IMR-90 (cell line): Measurements from ENCODE around the gene PTX3. TPM values are rescaled to one million over a fixed set of nuclear protein-coding genes. Genes with fewer than 3 reads are reported as not detected.

Experiments used
- ATAC-seq: fragments of 200-7000 bp; cut with Tn5 transposase; 2 replicates; pipeline ENCODE4 v1.9.1; 2020; ENCODE audit warnings: low read depth, mild to moderate bottlenecking, moderate library complexity
- BruUV-seq: library from RNA; stranded (reverse); fragments of 400-500 nt; replicated peaks from 2 replicates; lab custom pipeline; 2021; lab: Mats Ljungman, UMichigan
- CTCF ChIA-PET: fragments of 300-600 bp; formaldehyde crosslinking; extraction: SDS; loops from one replicate; lab custom pipeline; 2021; ENCODE audit warnings: antibody characterized with exemption; lab: Yijun Ruan, JAX
- POLR2A ChIA-PET: fragments of 300-600 bp; sonication (Branson Sonifier 250); formaldehyde crosslinking; loops from one replicate; lab custom pipeline; 2022; ENCODE audit warnings: antibody characterized with exemption; ENCODE audit not compliant: unreplicated experiment; lab: Charles Lee
- DNase-seq: peaks from one replicate; pipeline ENCODE4 v3.0.0; 2013
- H2AFZ ChIP-seq: replicated peaks from 2 replicates; pipeline ENCODE3; 2013; ENCODE audit warnings: low read length, mild to moderate bottlenecking; ENCODE audit not compliant: poor library complexity
- H2AK5ac ChIP-seq: 2 replicates; pipeline ENCODE4 v1.6.1; 2013; ENCODE audit warnings: low read depth, low read length, inconsistent platforms
- H2AK9ac ChIP-seq: replicated peaks from 2 replicates; pipeline ENCODE3; 2013; ENCODE audit warnings: mild to moderate bottlenecking, low read depth, low read length, moderate library complexity; ENCODE audit not compliant: poor library complexity
- H2BK120ac ChIP-seq: 2 replicates; pipeline ENCODE4 v1.6.1; 2013; ENCODE audit warnings: low read depth, low read length, inconsistent platforms
- H2BK15ac ChIP-seq: 3 replicates; pipeline ENCODE4 v1.6.1; 2013; ENCODE audit warnings: low read depth, low read length, inconsistent platforms
- H2BK20ac ChIP-seq: 2 replicates; pipeline ENCODE4 v1.6.1; 2013; ENCODE audit warnings: low read depth, mild to moderate bottlenecking, inconsistent platforms, low read length, moderate library complexity
- H2BK5ac ChIP-seq: 2 replicates; pipeline ENCODE4 v1.6.1; 2013; ENCODE audit warnings: mild to moderate bottlenecking, low read depth, low read length, inconsistent platforms; ENCODE audit not compliant: poor library complexity, severe bottlenecking
- H3K14ac ChIP-seq: replicated peaks from 2 replicates; pipeline ENCODE4 v1.6.1; 2013; ENCODE audit warnings: low read depth, low read length, inconsistent platforms
- H3K18ac ChIP-seq: 2 replicates; pipeline ENCODE4 v1.6.1; 2013; ENCODE audit warnings: low read depth, low read length, control low read depth
- H3K23ac ChIP-seq: 2 replicates; pipeline ENCODE4 v1.6.1; 2013; ENCODE audit warnings: low read depth, low read length, inconsistent platforms
- H3K27ac ChIP-seq: 2 replicates; pipeline ENCODE4 v1.5.1; 2013; ENCODE audit warnings: mild to moderate bottlenecking, control low read depth, low read length; ENCODE audit not compliant: insufficient read depth
- H3K27me3 ChIP-seq: 2 replicates; pipeline ENCODE4 v1.6.1; 2013; ENCODE audit warnings: low read length; ENCODE audit not compliant: control insufficient read depth, insufficient read depth
- H3K36me3 ChIP-seq: 2 replicates; pipeline ENCODE4 v1.6.1; 2013; ENCODE audit warnings: low read length, mixed read lengths; ENCODE audit not compliant: control insufficient read depth, insufficient read depth
- H3K4ac ChIP-seq: 2 replicates; pipeline ENCODE4 v1.6.1; 2013; ENCODE audit warnings: low read depth, low read length, inconsistent platforms
- H3K4me1 ChIP-seq: 2 replicates; pipeline ENCODE4 v1.6.1; 2013; ENCODE audit warnings: low read length, mixed read lengths; ENCODE audit not compliant: control insufficient read depth, insufficient read depth
- H3K4me2 ChIP-seq: 2 replicates; pipeline ENCODE4 v1.6.1; 2013; ENCODE audit warnings: low read depth, mild to moderate bottlenecking, control low read depth, low read length, moderate library complexity
- H3K4me3 ChIP-seq: 2 replicates; pipeline ENCODE4 v1.5.1; 2013; ENCODE audit warnings: low read depth, mild to moderate bottlenecking, control low read depth, low read length, moderate library complexity; ENCODE audit not compliant: insufficient read depth
- H3K56ac ChIP-seq: 2 replicates; pipeline ENCODE4 v1.6.1; 2013; ENCODE audit warnings: low read length, inconsistent platforms; ENCODE audit not compliant: insufficient read depth; ENCODE audit errors: extremely low read depth
- H3K79me1 ChIP-seq, 2 experiments: 2 replicates each; pipeline ENCODE4 v1.6.1; 2013; ENCODE audit warnings: low read length in 2 of 2, inconsistent platforms in 1 of 2, low read depth in 1 of 2
- H3K9ac ChIP-seq: 2 replicates; pipeline ENCODE4 v1.6.1; 2013; ENCODE audit warnings: low read depth, low read length, control low read depth
- H3K9me1 ChIP-seq: 2 replicates; pipeline ENCODE4 v1.6.1; 2013; ENCODE audit warnings: low read length, inconsistent platforms; ENCODE audit not compliant: insufficient read depth
- H3K9me3 ChIP-seq: 2 replicates; pipeline ENCODE4 v1.6.1; 2013; ENCODE audit warnings: low read length; ENCODE audit not compliant: control insufficient read depth, insufficient read depth
- H4K20me1 ChIP-seq: 2 replicates; pipeline ENCODE4 v1.6.1; 2013; ENCODE audit warnings: low read length, inconsistent platforms; ENCODE audit not compliant: insufficient read depth
- H4K5ac ChIP-seq: 2 replicates; pipeline ENCODE4 v1.6.1; 2013; ENCODE audit warnings: mild to moderate bottlenecking, low read depth, low read length, control low read depth
- H4K8ac ChIP-seq, 2 experiments: 2 replicates each; pipeline ENCODE4 v1.6.1; 2013; ENCODE audit warnings: low read depth in 2 of 2, low read length in 2 of 2, control low read depth in 1 of 2, inconsistent platforms in 1 of 2
- H4K91ac ChIP-seq: 2 replicates; pipeline ENCODE4 v1.6.1; 2013; ENCODE audit warnings: low read depth, low read length, inconsistent platforms; ENCODE audit not compliant: insufficient read depth
- BHLHE40 ChIP-seq: fragments of 150-350 bp; IDR thresholded peaks from 2 replicates; pipeline ENCODE4 v1.6.1; 2016; ENCODE audit warnings: mild to moderate bottlenecking, low read depth, low read length
- CEBPB ChIP-seq: IDR thresholded peaks from 2 replicates; pipeline ENCODE4 v1.6.1; 2012; ENCODE audit warnings: low read depth, low read length, improper control_type of control experiment
- FOS ChIP-seq: fragments of 150-350 bp; IDR thresholded peaks from 2 replicates; pipeline ENCODE4 v1.6.1; 2016; ENCODE audit warnings: low read depth, low read length
- MAFK ChIP-seq: IDR thresholded peaks from 2 replicates; pipeline ENCODE4 v1.6.1; 2012; ENCODE audit warnings: low read depth, low read length, improper control_type of control experiment
- MAZ ChIP-seq: IDR thresholded peaks from 2 replicates; pipeline ENCODE4 v1.6.1; 2012; ENCODE audit warnings: low read depth, mild to moderate bottlenecking, low read length, improper control_type of control experiment, moderate library complexity, borderline replicate concordance
- MXI1 ChIP-seq: IDR thresholded peaks from 2 replicates; pipeline ENCODE4 v1.6.1; 2012; ENCODE audit warnings: low read depth, mild to moderate bottlenecking, low read length, moderate library complexity, borderline replicate concordance
- NFE2L2 ChIP-seq: fragments of 150-350 bp; IDR thresholded peaks from 2 replicates; pipeline ENCODE4 v1.6.1; 2016; ENCODE audit warnings: low read depth, mild to moderate bottlenecking, low read length
- RAD21 ChIP-seq: IDR thresholded peaks from 2 replicates; pipeline ENCODE4 v1.6.1; 2012; ENCODE audit warnings: low read length, improper control_type of control experiment
- RFX5 ChIP-seq: IDR thresholded peaks from 2 replicates; pipeline ENCODE4 v1.8.0; 2012; ENCODE audit warnings: low read depth, mild to moderate bottlenecking, low read length, moderate library complexity
- SMC3 ChIP-seq: fragments of 150-350 bp; IDR thresholded peaks from 2 replicates; pipeline ENCODE4 v1.6.1; 2016; ENCODE audit warnings: low read depth, mild to moderate bottlenecking, antibody characterized with exemption, low read length, moderate library complexity
- WGBS, 2 experiments: methylation state at CpG; one replicate each; pipeline versions ENCODE4 v1.1.5 to v1.1.7; 2013; ENCODE audit warnings: missing lambda C conversion rate in 2 of 2; ENCODE audit not compliant: insufficient read length in 1 of 2; ENCODE audit errors: extremely low coverage in 2 of 2; 5-methylcytosine and 5-hydroxymethylcytosine counted together
- dilution Hi-C: fragments of 300-500 bp; cut with HindIII; formaldehyde crosslinking; loops from one replicate; pipeline ENCODE4 v1.14.3; 2018; ENCODE audit warnings: low sequenced_read_pairs; ENCODE audit not compliant: unreplicated experiment
- in situ Hi-C: fragments of 300-500 bp; cut with MboI; formaldehyde crosslinking; loops from 3 replicates; pipeline ENCODE4 v1.14.3; 2019; ENCODE audit warnings: low sequenced_read_pairs, inconsistent platforms, mixed read lengths
- intact Hi-C: fragments of 100-400 bp; cut with micrococcal nuclease; formaldehyde crosslinking; loops from 2 replicates; pipeline ENCODE4 v1.10.0; 2022
- polyA plus RNA-seq, 3 experiments: library from polyadenylated mRNA; depleted of rRNA; stranded (reverse); fragments of >200 nt; gene quantifications; 2 replicates each; pipeline ENCODE4 v1.2.3, GENCODE V29; 2012; ENCODE audit warnings: low replicate concordance in 1 of 3
- total RNA-seq: library from RNA; depleted of rRNA; stranded (reverse); fragments of >200 nt; gene quantifications from 2 replicates; pipeline ENCODE4 v1.2.3, GENCODE V29; 2012
- TF ChIP-seq, protein P1 (sequence below): fragments of 150-350 bp; IDR thresholded peaks from 2 replicates; pipeline ENCODE4 v1.6.1; 2016; ENCODE audit warnings: low read depth, mild to moderate bottlenecking, low read length, moderate library complexity, borderline replicate concordance
- TF ChIP-seq, protein P2 (sequence below): conservative IDR thresholded peaks from 2 replicates; pipeline ENCODE4 v1.5.1; 2012; ENCODE audit warnings: mild to moderate bottlenecking, low read depth, low read length, improper control_type of control experiment
- TF ChIP-seq, protein P3 (sequence below): fragments of 150-350 bp; IDR thresholded peaks from 2 replicates; pipeline ENCODE4 v1.6.1; 2017; ENCODE audit warnings: mild to moderate bottlenecking, antibody characterized with exemption, low read length, low read depth

Gene PTX3
- total and polyA plus RNA-seq, 2 of the 4 experiments (the other 2 are of a cell fraction) = 97.9 to 135 TPM

DNA sequence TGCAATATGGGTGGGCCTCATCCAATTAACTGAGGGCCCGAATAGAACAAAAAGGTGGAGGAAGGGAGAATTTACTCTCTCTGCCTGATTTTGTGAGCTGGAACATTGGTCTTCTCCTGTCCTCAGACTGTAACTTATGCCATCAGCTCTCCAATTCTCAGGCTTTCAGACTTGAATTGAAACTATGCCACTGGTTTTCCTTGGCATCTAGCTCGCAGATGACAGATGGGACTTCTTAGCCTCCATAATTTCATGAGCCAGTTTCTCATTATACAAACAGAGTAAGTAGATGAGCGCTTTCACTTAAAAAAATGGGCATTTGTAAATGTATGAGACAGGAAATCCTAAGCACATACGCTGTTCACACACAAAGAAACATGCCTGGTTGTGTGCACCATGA, 8.7 kb upstream of the PTX3 start:
- Histone ChIP-seq H2BK20ac (no peak overlapping the region), H3K4me1 (peaks cover 3% of the 10 kb centered on the region), H3K9me3 (no peaks in the 10 kb centered on the region), H4K20me1 (no peaks in the 10 kb centered on the region), H3K56ac (no peak overlapping the region), H4K5ac (peak overlapping the region; percentile 48; the same call in 1 of the 2 replicates), H3K14ac (no peak overlapping the region), H4K8ac (no peak overlapping the region), H2BK5ac (no peak overlapping the region), H2AK9ac (no peak overlapping the region), H2AK5ac (no peak overlapping the region), H3K27me3 (no peaks in the 10 kb centered on the region), H2BK120ac (no peak overlapping the region), H2AFZ (no peak overlapping the region), H3K4ac (no peak overlapping the region), H3K9me1 (no peaks in the 10 kb centered on the region), H3K9ac (no peak overlapping the region), H3K4me2 (no peak overlapping the region), H3K4me3 (no peak overlapping the region), H3K27ac (no peak overlapping the region), H2BK15ac (no peak overlapping the region; the same call in 2 of the 3 replicates), H4K91ac (no peak overlapping the region), H3K79me1 (no peaks in the 10 kb centered on the region), H3K18ac (no peak overlapping the region; the same call in 1 of the 2 replicates), H3K36me3 (no peaks in the 10 kb centered on the region), H3K23ac (no peak overlapping the region)
- POLR2A ChIA-PET = no interaction called here
- CTCF ChIA-PET = interaction anchor here (0.7 kb wide), 1 partner anchor 1533 kb away, joined by 3 read pairs; no protein-coding TSS in a partner anchor
- TF ChIP-seq NFE2L2 = no peak
- no peak for TF ChIP-seq MAFK
- TF ChIP-seq, protein P1, sequence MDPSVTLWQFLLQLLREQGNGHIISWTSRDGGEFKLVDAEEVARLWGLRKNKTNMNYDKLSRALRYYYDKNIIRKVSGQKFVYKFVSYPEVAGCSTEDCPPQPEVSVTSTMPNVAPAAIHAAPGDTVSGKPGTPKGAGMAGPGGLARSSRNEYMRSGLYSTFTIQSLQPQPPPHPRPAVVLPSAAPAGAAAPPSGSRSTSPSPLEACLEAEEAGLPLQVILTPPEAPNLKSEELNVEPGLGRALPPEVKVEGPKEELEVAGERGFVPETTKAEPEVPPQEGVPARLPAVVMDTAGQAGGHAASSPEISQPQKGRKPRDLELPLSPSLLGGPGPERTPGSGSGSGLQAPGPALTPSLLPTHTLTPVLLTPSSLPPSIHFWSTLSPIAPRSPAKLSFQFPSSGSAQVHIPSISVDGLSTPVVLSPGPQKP = no peak
- TF ChIP-seq MXI1 = no peak
- no peak for TF ChIP-seq RFX5
- TF ChIP-seq, protein P2, sequence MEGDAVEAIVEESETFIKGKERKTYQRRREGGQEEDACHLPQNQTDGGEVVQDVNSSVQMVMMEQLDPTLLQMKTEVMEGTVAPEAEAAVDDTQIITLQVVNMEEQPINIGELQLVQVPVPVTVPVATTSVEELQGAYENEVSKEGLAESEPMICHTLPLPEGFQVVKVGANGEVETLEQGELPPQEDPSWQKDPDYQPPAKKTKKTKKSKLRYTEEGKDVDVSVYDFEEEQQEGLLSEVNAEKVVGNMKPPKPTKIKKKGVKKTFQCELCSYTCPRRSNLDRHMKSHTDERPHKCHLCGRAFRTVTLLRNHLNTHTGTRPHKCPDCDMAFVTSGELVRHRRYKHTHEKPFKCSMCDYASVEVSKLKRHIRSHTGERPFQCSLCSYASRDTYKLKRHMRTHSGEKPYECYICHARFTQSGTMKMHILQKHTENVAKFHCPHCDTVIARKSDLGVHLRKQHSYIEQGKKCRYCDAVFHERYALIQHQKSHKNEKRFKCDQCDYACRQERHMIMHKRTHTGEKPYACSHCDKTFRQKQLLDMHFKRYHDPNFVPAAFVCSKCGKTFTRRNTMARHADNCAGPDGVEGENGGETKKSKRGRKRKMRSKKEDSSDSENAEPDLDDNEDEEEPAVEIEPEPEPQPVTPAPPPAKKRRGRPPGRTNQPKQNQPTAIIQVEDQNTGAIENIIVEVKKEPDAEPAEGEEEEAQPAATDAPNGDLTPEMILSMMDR = no peak
- TF ChIP-seq, protein P3, sequence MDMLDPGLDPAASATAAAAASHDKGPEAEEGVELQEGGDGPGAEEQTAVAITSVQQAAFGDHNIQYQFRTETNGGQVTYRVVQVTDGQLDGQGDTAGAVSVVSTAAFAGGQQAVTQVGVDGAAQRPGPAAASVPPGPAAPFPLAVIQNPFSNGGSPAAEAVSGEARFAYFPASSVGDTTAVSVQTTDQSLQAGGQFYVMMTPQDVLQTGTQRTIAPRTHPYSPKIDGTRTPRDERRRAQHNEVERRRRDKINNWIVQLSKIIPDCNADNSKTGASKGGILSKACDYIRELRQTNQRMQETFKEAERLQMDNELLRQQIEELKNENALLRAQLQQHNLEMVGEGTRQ = no peak
- TF ChIP-seq RAD21 = no peak
- TF ChIP-seq MAZ = no peak
- no peak for TF ChIP-seq SMC3
- no peak for TF ChIP-seq FOS
- no peak for TF ChIP-seq CEBPB
- no peak for TF ChIP-seq BHLHE40
- in situ Hi-C loops = no loop called here
- dilution Hi-C loops = no loop called here
- intact Hi-C loops = no loop called here
- WGBS, 2 experiments = no CpG with 5 or more reads among the region's 4 CpGs
- ATAC-seq (no peak), DNase-seq (no peak)
- no TSS peak for BruUV-seq
